Stimulated activated naive B cell treated with anti-CD40 and anti-IgM and Interleukin-4, amounts not matched to agents 10 μg/mL and 1 μg/mL and 100 μg/mL, for 72 hours (primary cell): ENCODE data around the gene LRP11.
"Not testable (repeated sequence)": the region's sequence is repeated elsewhere in the genome, so short reads cannot be mapped to it uniquely, and the experiment has no call there.

ENCODE experiments used
- ATAC-seq, 2 donors: fragments of 150-1000 bp; cut with Tn5 transposase; replicated peaks; 2 replicates each; pipeline ENCODE4 v1.10.0; 2021; ENCODE audit warnings: moderate library complexity in 1 of 2
- DNase-seq: peaks from one replicate; pipeline ENCODE4 v3.0.0; 2021
- H3K27ac Mint-ChIP-seq: one replicate; pipeline ENCODE4 v1.8.0; 2022; ENCODE audit warnings: mild to moderate bottlenecking, mixed read lengths
- H3K27me3 Mint-ChIP-seq, 2 donors: one replicate each; pipeline ENCODE4 v1.8.0; 2022; ENCODE audit warnings: mixed read lengths in 2 of 2
- H3K36me3 Mint-ChIP-seq, 2 donors: one replicate each; pipeline ENCODE4 v1.8.0; 2022; ENCODE audit warnings: mixed read lengths in 2 of 2, mild to moderate bottlenecking in 1 of 2
- H3K4me1 Mint-ChIP-seq, 2 donors: one replicate each; pipeline ENCODE4 v1.8.0; 2022; ENCODE audit warnings: mixed read lengths in 2 of 2, mild to moderate bottlenecking in 1 of 2
- H3K4me3 Mint-ChIP-seq, 2 donors: one replicate each; pipeline ENCODE4 v1.8.0; 2022; ENCODE audit warnings: mild to moderate bottlenecking in 2 of 2, mixed read lengths in 2 of 2, moderate library complexity in 1 of 2
- H3K9me3 Mint-ChIP-seq, 2 donors: one replicate each; pipeline ENCODE4 v1.8.0; 2022; ENCODE audit warnings: mixed read lengths in 2 of 2, mild to moderate bottlenecking in 1 of 2

The LRP11 gene

GRCh38 chr6:149855741-149856140 is 8.4 kb downstream of the LRP11 start:
- Mint-ChIP-seq H3K27ac (no peak overlapping the region), H3K4me1 (peaks cover 17 to 20% of the 10 kb centered on the region in 2 donors), H3K9me3 (peaks cover 0 to 5% of the 10 kb centered on the region in 2 donors), H3K4me3 (no peak overlapping the region), H3K36me3 (no peaks in the 10 kb centered on the region), H3K27me3 (peaks cover 7 to 10% of the 10 kb centered on the region in 2 donors)
- DNase-seq (no peak), ATAC-seq (no peak)

GRCh38 chr6:149855040-149855654 is 9.0 kb downstream of the LRP11 start:
- H3K36me3 Mint-ChIP-seq, result no peaks in the 10 kb centered on the region
- ATAC-seq, result no peak
- no peak overlapping the region for H3K27ac Mint-ChIP-seq
- peaks cover under 1 to 5% of the 10 kb centered on the region in 2 donors for H3K27me3 Mint-ChIP-seq
- H3K4me3 Mint-ChIP-seq, result no peak overlapping the region
- H3K9me3 Mint-ChIP-seq, result peaks cover 0 to 5% of the 10 kb centered on the region in 2 donors
- no peak for DNase-seq
- H3K4me1 Mint-ChIP-seq, result peaks cover 17 to 20% of the 10 kb centered on the region in 2 donors

- no peak for ATAC-seq
- Mint-ChIP-seq H3K4me1 (peaks cover 17 to 20% of the 10 kb centered on the region in 2 donors), H3K9me3 (peaks cover 0 to 5% of the 10 kb centered on the region in 2 donors), H3K27ac (no peak overlapping the region), H3K36me3 (no peaks in the 10 kb centered on the region), H3K4me3 (no peak overlapping the region), H3K27me3 (peaks cover 0 to under 1% of the 10 kb centered on the region in 2 donors)
- no peak for DNase-seq
These were observed 9.6 kb downstream of the LRP11 start for GRCh38 chr6:149854532-149854931.

GRCh38 chr6:149854017-149854416 is 10.1 kb downstream of the LRP11 start:
- H3K9me3 Mint-ChIP-seq, ATAC-seq, H3K36me3 Mint-ChIP-seq, H3K27ac Mint-ChIP-seq, H3K27me3 Mint-ChIP-seq, H3K4me3 Mint-ChIP-seq, DNase-seq: not testable (repeated sequence)
- peaks cover 17 to 20% of the 10 kb centered on the region in 2 donors for H3K4me1 Mint-ChIP-seq

GRCh38 chr6:149852881-149853280 is 11.3 kb downstream of the LRP11 start:
- H3K27ac Mint-ChIP-seq, result no peak overlapping the region

GRCh38 chr6:149852180-149852579 is 12.0 kb downstream of the LRP11 start:
- Mint-ChIP-seq H3K9me3 (peaks cover 0 to 5% of the 10 kb centered on the region in 2 donors), H3K27me3 (no peaks in the 10 kb centered on the region), H3K27ac (no peak overlapping the region), H3K4me1 (peaks cover 17 to 20% of the 10 kb centered on the region in 2 donors), H3K36me3 (no peaks in the 10 kb centered on the region), H3K4me3 (no peak overlapping the region)
- ATAC-seq (peak; percentile 81 to 91), DNase-seq (no peak)

More at GRCh38 chr6:149852881-149853280, 11.3 kb downstream of the LRP11 start:
- H3K4me1 Mint-ChIP-seq, result peaks cover 17 to 20% of the 10 kb centered on the region in 2 donors
- H3K9me3 Mint-ChIP-seq, result peaks cover 0 to 5% of the 10 kb centered on the region in 2 donors
- ATAC-seq (no peak), DNase-seq (no peak)
- H3K27me3 Mint-ChIP-seq, result no peaks in the 10 kb centered on the region
- H3K36me3 Mint-ChIP-seq, result no peaks in the 10 kb centered on the region
- no peak overlapping the region for H3K4me3 Mint-ChIP-seq

- Mint-ChIP-seq H3K4me3 (no peak overlapping the region), H3K4me1 (peaks cover 17 to 20% of the 10 kb centered on the region in 2 donors), H3K9me3 (peaks cover 0 to 5% of the 10 kb centered on the region in 2 donors), H3K27me3 (no peaks in the 10 kb centered on the region), H3K27ac (no peak overlapping the region), H3K36me3 (no peaks in the 10 kb centered on the region)
- peak; percentile 38 to 39 for ATAC-seq
- DNase-seq, result no peak
These were observed 12.6 kb downstream of the LRP11 start for GRCh38 chr6:149851461-149852110.

GRCh38 chr6:149848343-149848742 is 15.8 kb downstream of the LRP11 start:
- DNase-seq, H3K4me3 Mint-ChIP-seq, H3K27ac Mint-ChIP-seq, ATAC-seq, H3K36me3 Mint-ChIP-seq, H3K27me3 Mint-ChIP-seq, H3K9me3 Mint-ChIP-seq: not testable (repeated sequence)
- H3K4me1 Mint-ChIP-seq, result peaks cover 14 to 20% of the 10 kb centered on the region in 2 donors

- no peak for ATAC-seq
- H3K36me3 Mint-ChIP-seq, result no peaks in the 10 kb centered on the region
- no peak overlapping the region for H3K27ac Mint-ChIP-seq
These were observed 16.3 kb downstream of the LRP11 start for GRCh38 chr6:149847939-149848267.

GRCh38 chr6:149846321-149846720 is 17.8 kb downstream of the LRP11 start:
- no peak overlapping the region for H3K4me3 Mint-ChIP-seq
- DNase-seq, result no peak
- H3K27me3 Mint-ChIP-seq, result peaks cover 8% of the 10 kb centered on the region in 2 donors
- H3K4me1 Mint-ChIP-seq, result peaks cover 2 to 5% of the 10 kb centered on the region in 2 donors
- no peaks in the 10 kb centered on the region for H3K9me3 Mint-ChIP-seq
- no peak for ATAC-seq
- no peaks in the 10 kb centered on the region for H3K36me3 Mint-ChIP-seq
- H3K27ac Mint-ChIP-seq, result no peak overlapping the region

More at GRCh38 chr6:149847939-149848267, 16.3 kb downstream of the LRP11 start:
- Mint-ChIP-seq H3K9me3 (peaks cover 0 to 5% of the 10 kb centered on the region in 2 donors), H3K4me1 (peaks cover 14 to 20% of the 10 kb centered on the region in 2 donors), H3K4me3 (no peak overlapping the region), H3K27me3 (peaks cover 8% of the 10 kb centered on the region in 2 donors)
- no peak for DNase-seq

- H3K4me3 Mint-ChIP-seq, result no peak overlapping the region
- H3K27me3 Mint-ChIP-seq, result peaks cover 8 to 10% of the 10 kb centered on the region in 2 donors
- no peaks in the 10 kb centered on the region for H3K9me3 Mint-ChIP-seq
- DNase-seq (no peak), ATAC-seq (no peak)
- no peak overlapping the region for H3K27ac Mint-ChIP-seq
- H3K36me3 Mint-ChIP-seq, result no peaks in the 10 kb centered on the region
- H3K4me1 Mint-ChIP-seq, result no peaks in the 10 kb centered on the region
These were observed 18.6 kb downstream of the LRP11 start for GRCh38 chr6:149845549-149845948.

GRCh38 chr6:149844480-149844879 is 19.7 kb downstream of the LRP11 start:
- H3K27me3 Mint-ChIP-seq, result peaks cover 8 to 12% of the 10 kb centered on the region in 2 donors
- no peak overlapping the region for H3K4me3 Mint-ChIP-seq
- no peaks in the 10 kb centered on the region for H3K36me3 Mint-ChIP-seq
- H3K9me3 Mint-ChIP-seq, result no peaks in the 10 kb centered on the region
- no peak overlapping the region for H3K27ac Mint-ChIP-seq
- H3K4me1 Mint-ChIP-seq, result no peaks in the 10 kb centered on the region
- no peak for DNase-seq
- ATAC-seq, result no peak

- not testable (repeated sequence) for H3K9me3 Mint-ChIP-seq, H3K4me3 Mint-ChIP-seq, H3K36me3 Mint-ChIP-seq, H3K4me1 Mint-ChIP-seq, H3K27ac Mint-ChIP-seq, DNase-seq, ATAC-seq
- peaks cover 9 to 14% of the 10 kb centered on the region in 2 donors for H3K27me3 Mint-ChIP-seq
These were observed 20.1 kb downstream of the LRP11 start for GRCh38 chr6:149844036-149844435.

- no peaks in the 10 kb centered on the region for H3K36me3 Mint-ChIP-seq
- ATAC-seq, result no peak
- no peaks in the 10 kb centered on the region for H3K9me3 Mint-ChIP-seq
- H3K27ac Mint-ChIP-seq, result no peak overlapping the region
- no peaks in the 10 kb centered on the region for H3K4me1 Mint-ChIP-seq
- H3K4me3 Mint-ChIP-seq, result no peak overlapping the region
- no peak for DNase-seq
- H3K27me3 Mint-ChIP-seq, result peaks cover 12 to 16% of the 10 kb centered on the region in 2 donors
These were observed 21.0 kb downstream of the LRP11 start for GRCh38 chr6:149843051-149843633.

GRCh38 chr6:149842331-149842730 is 21.8 kb downstream of the LRP11 start:
- H3K36me3 Mint-ChIP-seq, result no peaks in the 10 kb centered on the region
- H3K27me3 Mint-ChIP-seq, result peaks cover 12 to 21% of the 10 kb centered on the region in 2 donors
- no peak overlapping the region for H3K27ac Mint-ChIP-seq
- no peak overlapping the region for H3K4me3 Mint-ChIP-seq
- no peaks in the 10 kb centered on the region for H3K9me3 Mint-ChIP-seq
- ATAC-seq, result no peak
- H3K4me1 Mint-ChIP-seq, result no peaks in the 10 kb centered on the region
- no peak for DNase-seq
